GM20000 (cell line): ENCODE data around the gene ELFN2.

ENCODE experiments used
- DNase-seq: peaks from one replicate; pipeline ENCODE4 v3.0.0; 2012; ENCODE audit warnings: low spot score
- CTCF ChIP-seq: IDR thresholded peaks from 2 replicates; pipeline ENCODE4 v1.5.1; 2012; ENCODE audit warnings: mild to moderate bottlenecking, control low read depth; ENCODE audit errors: extremely low read depth, missing control alignments

ELFN2 gene

GRCh38 chr22:37363261-37363992 is 63.9 kb downstream of the ELFN2 start:
- no peak for TF ChIP-seq CTCF
- DNase-seq = no peak

GRCh38 chr22:37362621-37363020 is 64.7 kb downstream of the ELFN2 start:
- TF ChIP-seq CTCF = no peak
- no peak for DNase-seq

- no peak for TF ChIP-seq CTCF
- no peak for DNase-seq
Observed at GRCh38 chr22:37358917-37359316, 68.4 kb downstream of the ELFN2 start.

- no peak for TF ChIP-seq CTCF
- no peak for DNase-seq
Observed at GRCh38 chr22:37358386-37358785, 68.9 kb downstream of the ELFN2 start.

- DNase-seq = no peak
- no peak for TF ChIP-seq CTCF
Observed at GRCh38 chr22:37357446-37358075, 69.7 kb downstream of the ELFN2 start.

GRCh38 chr22:37356922-37357321 is 70.4 kb downstream of the ELFN2 start:
- TF ChIP-seq CTCF = no peak
- DNase-seq = no peak

- TF ChIP-seq CTCF = no peak
- DNase-seq = no peak
Observed at GRCh38 chr22:37355174-37355573, 72.1 kb downstream of the ELFN2 start.
